Ovary (tissue), 9 donors: ENCODE data around the gene ISG15. TPM values are rescaled to one million over a fixed set of nuclear protein-coding genes. Genes with fewer than 3 reads are reported as not detected.
A peak's percentile ranks its signal among the peaks of the same experiment; 100 is the strongest.

ENCODE experiments used
- DNase-seq, 5 donors: peaks; one replicate each; pipeline ENCODE4 v3.0.0-alpha.2; 2019 to 2020
- H3K27ac ChIP-seq, 2 donors: fragments of 200-600 bp; one replicate each; pipeline versions ENCODE4 v1.5.1 to v1.8.0; 2019 to 2022
- H3K27me3 ChIP-seq: fragments of 200-600 bp; one replicate; pipeline ENCODE4 v1.8.0; 2022
- H3K36me3 ChIP-seq: fragments of 200-600 bp; sonication (generic); one replicate; pipeline ENCODE4 v1.5.1; 2019
- H3K4me1 ChIP-seq: one replicate; pipeline ENCODE4 v1.8.1; 2013; ENCODE audit warnings: mild to moderate bottlenecking, moderate library complexity; ENCODE audit not compliant: insufficient read depth
- H3K4me3 ChIP-seq: fragments of 200-600 bp; sonication (generic); one replicate; pipeline ENCODE4 v1.5.1; 2017
- H3K9me3 ChIP-seq, 2 donors: fragments of 200-600 bp in 1 of 2; sonication (generic) in 1 of 2; one replicate each; pipeline versions ENCODE4 v1.5.1 to v1.8.1; 2013 to 2019; ENCODE audit warnings: mild to moderate bottlenecking in 1 of 2, moderate library complexity in 1 of 2
- CTCF ChIP-seq, 3 donors: fragments of 450-650 bp in 2 of 3; fragments of 200-600 bp in 1 of 3; IDR thresholded peaks; one replicate each; pipeline versions ENCODE4 v1.5.1 to v1.8.0; 2016 to 2022; ENCODE audit warnings: antibody characterized with exemption in 3 of 3, mild to moderate bottlenecking in 1 of 3
- EP300 ChIP-seq: sonication (generic); formaldehyde crosslinking; IDR thresholded peaks from one replicate; pipeline ENCODE4 v1.6.1; 2017; ENCODE audit warnings: antibody characterized with exemption
- POLR2A ChIP-seq: fragments of 450-650 bp; IDR thresholded peaks from one replicate; pipeline ENCODE4 v1.6.1; 2017; ENCODE audit warnings: antibody characterized with exemption, mild to moderate bottlenecking, moderate library complexity
- WGBS, 3 donors: extraction: QIAGEN DNeasy Blood & Tissue Kit in 1 of 3; methylation state at CpG; one replicate each; pipeline versions ENCODE4 v1.1.5 to v1.1.7; 2013 to 2017; 5-methylcytosine and 5-hydroxymethylcytosine counted together
- intact Hi-C, 4 donors: fragments of 100-400 bp; cut with DNase I; formaldehyde crosslinking; loops; one replicate each; pipeline versions ENCODE4 v1.11.0 to v1.15.1; 2022 to 2023
- polyA plus RNA-seq, 2 donors: library from polyadenylated mRNA; stranded (reverse); fragments of 200-250 nt in 1 of 2; fragments of 350-450 nt in 1 of 2; fragmentation: Illumina TruSeq in 1 of 2; extraction: RNeasy Lipid Tissue Mini Kit (QIAGEN cat#74804) in 1 of 2; gene quantifications; one replicate each; pipeline ENCODE4 v1.2.3, GENCODE V29; 2013 to 2014
- total RNA-seq, 7 donors: library from RNA; depleted of rRNA in 2 of 7; stranded (reverse); fragments of >200 nt in 2 of 7; fragmentation: NEBNext Ultra II Directional in 3 of 7; extraction: Animal tissue kit (Norgen Biotek cat#: 25700) in 3 of 7; gene quantifications; one replicate each; pipeline versions ENCODE4 v1.1.0 to v1.2.4, GENCODE V29; 2016 to 2023
- donor health status: DM: no; HTN: no; CAD: no; lungs with moderate emphysema.
- donor health status: DM: no; HTN: no; CAD: no.
- donor health status: Bipolar disorder and iron deficiency.
- donor health status: DM: yes; HTN: yes; CAD: no.
- donor health status: DM: no; HTN: no; CAD: no.
- donor health status: DM: yes; HTN: yes; CAD: no.

The ISG15 gene
- total and polyA plus RNA-seq, 9 donors: 7.8 to 83.5 (median 14.9) TPM; not detected in 1

GRCh38 chr1:1038694-1039093, 25.4 kb downstream of the ISG15 start:
- 93% methylated on average over 6 of the region's 6 CpGs for WGBS, 3 donors
- intact Hi-C loops: no loop called here
- TF ChIP-seq CTCF (IDR thresholded peaks at IDR 0.05): no peak
- TF ChIP-seq POLR2A: no peak
- TF ChIP-seq EP300: no peak

GRCh38 chr1:1039145-1039910, 26.0 kb downstream of the ISG15 start:
- no peaks in the 10 kb centered on the region for H3K9me3 ChIP-seq
- no peak for DNase-seq
- no peak overlapping the region for H3K27ac ChIP-seq
- TF ChIP-seq EP300: no peak
- H3K4me1 ChIP-seq: peaks cover 6% of the 10 kb centered on the region
- H3K27me3 ChIP-seq: no peaks in the 10 kb centered on the region
- no peak overlapping the region for H3K4me3 ChIP-seq
- intact Hi-C loops: no loop called here
- 28 to 46% (median 33%) methylated on average over 16 to 17 of the region's 17 CpGs for WGBS, 3 donors
- H3K36me3 ChIP-seq: no peaks in the 10 kb centered on the region

More at GRCh38 chr1:1038694-1039093, 25.4 kb downstream of the ISG15 start:
- H3K36me3 ChIP-seq: no peaks in the 10 kb centered on the region
- DNase-seq: no peak
- H3K9me3 ChIP-seq: no peaks in the 10 kb centered on the region
- H3K4me1 ChIP-seq: peaks cover 6% of the 10 kb centered on the region
- no peaks in the 10 kb centered on the region for H3K27me3 ChIP-seq
- H3K4me3 ChIP-seq: no peak overlapping the region
- no peak overlapping the region for H3K27ac ChIP-seq

GRCh38 chr1:1040004-1040991, 27.0 kb downstream of the ISG15 start:
- Histone ChIP-seq H3K9me3 (no peaks in the 10 kb centered on the region), H3K4me1 (peaks cover 6% of the 10 kb centered on the region), H3K36me3 (no peaks in the 10 kb centered on the region), H3K27me3 (no peaks in the 10 kb centered on the region), H3K4me3 (peak overlapping the region; percentile 7), H3K27ac (no peak overlapping the region)
- TF ChIP-seq EP300 (no peak), POLR2A (no peak)
- peak; percentile 61 to 79 (median 75) for DNase-seq
- WGBS, 3 donors: 3 to 6% (median 4%) methylated on average over 59 to 99 of the region's 99 CpGs
- intact Hi-C loops: loop anchor here in 1 of 4 donors (10.0 kb wide), 1 partner anchor 255 kb away; no protein-coding TSS in a partner anchor

- intact Hi-C loops: loop anchor here in 1 of 4 donors (10.0 kb wide), 1 partner anchor 254 kb away; no protein-coding TSS in a partner anchor
- H3K4me1 ChIP-seq: peaks cover 6% of the 10 kb centered on the region
- DNase-seq: peak in 1 of 5 donors; percentile 53
- no peaks in the 10 kb centered on the region for H3K36me3 ChIP-seq
- no peaks in the 10 kb centered on the region for H3K27me3 ChIP-seq
- no peak overlapping the region for H3K27ac ChIP-seq
- 39 to 67% (median 45%) methylated on average over 33 to 56 of the region's 60 CpGs for WGBS, 3 donors
- H3K9me3 ChIP-seq: no peaks in the 10 kb centered on the region
- no peak overlapping the region for H3K4me3 ChIP-seq
- TF ChIP-seq POLR2A (no peak), EP300 (no peak), CTCF (IDR thresholded peaks at IDR 0.05) (no peak)
Measured at GRCh38 chr1:1041092-1041523, 27.8 kb downstream of the ISG15 start.

GRCh38 chr1:1041873-1042272, 28.6 kb downstream of the ISG15 start:
- Histone ChIP-seq H3K27ac (no peak overlapping the region), H3K4me1 (peaks cover 6% of the 10 kb centered on the region), H3K4me3 (no peak overlapping the region), H3K27me3 (no peaks in the 10 kb centered on the region), H3K9me3 (no peaks in the 10 kb centered on the region), H3K36me3 (no peaks in the 10 kb centered on the region)
- WGBS, 3 donors: 90 to 94% (median 92%) methylated on average over 22 to 25 of the region's 25 CpGs
- intact Hi-C loops: loop anchor here in 1 of 4 donors (10.0 kb wide), 1 partner anchor 253 kb away; no protein-coding TSS in a partner anchor
- no peak for DNase-seq
- TF ChIP-seq EP300 (no peak), POLR2A (no peak), CTCF (IDR thresholded peaks at IDR 0.05) (no peak)
